ENCODE results near the gene CDC73. TPM values are rescaled to one million over a fixed set of nuclear protein-coding genes. Genes with fewer than 3 reads are reported as not detected.
A peak's percentile ranks its signal among the peaks of the same experiment; 100 is the strongest.

The CDC73 gene
- total and polyA plus RNA-seq, 9 of the 15 experiments (the other 6 are each of a cell fraction or from before 2014, with no cell fraction given), result 19.0 to 61.7 (median 30.1) TPM

DNA sequence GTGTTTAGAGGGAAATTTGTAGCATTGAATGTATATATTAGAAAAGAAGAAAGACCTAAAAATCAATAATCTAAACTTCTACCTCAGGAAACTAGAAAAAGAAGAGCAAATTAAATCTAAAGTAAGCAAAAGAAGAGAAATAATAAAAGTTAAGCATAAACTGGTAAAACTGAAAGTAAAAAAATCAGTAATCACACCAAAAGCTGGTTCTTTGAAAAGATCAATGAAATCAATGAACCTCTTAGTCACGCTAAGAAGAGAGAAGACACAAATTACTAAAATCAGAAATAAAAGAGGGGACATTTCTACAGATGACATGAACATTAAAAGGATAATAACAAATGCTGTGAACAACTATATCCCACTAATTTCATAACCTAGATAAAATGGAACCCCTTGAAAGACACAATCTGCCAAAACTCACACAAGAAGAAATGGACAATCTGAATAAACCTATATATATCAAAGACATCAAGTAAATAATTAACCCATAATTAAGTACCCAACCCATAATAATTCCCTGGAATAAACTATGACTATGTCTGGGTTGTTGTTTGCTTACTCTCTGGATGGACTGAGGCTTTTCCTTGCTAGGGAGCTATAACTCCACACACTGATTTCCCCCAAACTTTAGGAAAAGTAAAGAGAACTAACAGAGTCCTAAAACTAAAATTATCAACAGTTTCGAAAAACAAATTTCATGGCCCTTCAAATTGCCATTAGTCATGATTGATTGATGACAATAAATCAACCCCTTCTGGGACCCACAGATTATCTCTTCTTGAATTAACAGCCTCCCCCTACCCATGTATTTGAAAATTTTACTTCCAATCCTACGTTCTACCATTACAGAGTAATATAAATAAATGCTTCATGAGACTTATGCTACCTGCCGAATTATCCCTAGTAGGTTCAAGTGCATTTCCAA lies 2.8 kb upstream of the CDC73 start (continued):
- TF ChIP-seq, protein P1, sequence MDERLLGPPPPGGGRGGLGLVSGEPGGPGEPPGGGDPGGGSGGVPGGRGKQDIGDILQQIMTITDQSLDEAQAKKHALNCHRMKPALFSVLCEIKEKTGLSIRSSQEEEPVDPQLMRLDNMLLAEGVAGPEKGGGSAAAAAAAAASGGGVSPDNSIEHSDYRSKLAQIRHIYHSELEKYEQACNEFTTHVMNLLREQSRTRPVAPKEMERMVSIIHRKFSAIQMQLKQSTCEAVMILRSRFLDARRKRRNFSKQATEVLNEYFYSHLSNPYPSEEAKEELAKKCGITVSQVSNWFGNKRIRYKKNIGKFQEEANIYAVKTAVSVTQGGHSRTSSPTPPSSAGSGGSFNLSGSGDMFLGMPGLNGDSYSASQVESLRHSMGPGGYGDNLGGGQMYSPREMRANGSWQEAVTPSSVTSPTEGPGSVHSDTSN (CRISPR knock-in tag; IDR thresholded peaks at IDR 0.05; ENCODE audit: low read depth), result no peak
- TF ChIP-seq, protein P1 (tag; conservative IDR thresholded peaks at IDR 0.05; ENCODE audit: low read depth), result peak; percentile 92
- TF ChIP-seq KLF6 (CRISPR knock-in tag; IDR thresholded peaks at IDR 0.05; ENCODE audit: borderline replicate concordance) (no peak), MAFF (IDR thresholded peaks at IDR 0.05; ENCODE audit: low read length) (peak; percentile 53), ZNF316 (IDR thresholded peaks at IDR 0.05) (peak; percentile 48; the same call in 1 of the 2 replicates), CBFA2T3 (IDR thresholded peaks at IDR 0.05) (peak; percentile 39), NR3C1 (CRISPR knock-in tag; IDR thresholded peaks at IDR 0.05) (no peak), SMARCA5 (IDR thresholded peaks at IDR 0.05) (peak; percentile 73), ZNF197 (CRISPR knock-in tag; IDR thresholded peaks at IDR 0.05; ENCODE audit: low read depth) (0 out of 2 replicates have a peak, but pooled peaks have one; percentile 30), THRAP3 (IDR thresholded peaks at IDR 0.05; ENCODE audit: borderline replicate concordance) (0 out of 2 replicates have a peak, but pooled peaks have one; percentile 14), DMBX1 (CRISPR knock-in tag; IDR thresholded peaks at IDR 0.05; ENCODE audit: borderline replicate concordance) (no peak), ZNF444 (CRISPR knock-in tag; IDR thresholded peaks at IDR 0.05) (no peak), NFE2 (IDR thresholded peaks at IDR 0.05; ENCODE audit: low read depth) (0 out of 2 replicates have a peak, but pooled peaks have one; percentile 53), TARDBP (IDR thresholded peaks at IDR 0.05) (no peak), ZBTB8A (IDR thresholded peaks at IDR 0.05; ENCODE audit: partially characterized antibody) (no peak), ZNF232 (CRISPR knock-in tag; IDR thresholded peaks at IDR 0.05) (no peak)
- TF ChIP-seq, protein P2, sequence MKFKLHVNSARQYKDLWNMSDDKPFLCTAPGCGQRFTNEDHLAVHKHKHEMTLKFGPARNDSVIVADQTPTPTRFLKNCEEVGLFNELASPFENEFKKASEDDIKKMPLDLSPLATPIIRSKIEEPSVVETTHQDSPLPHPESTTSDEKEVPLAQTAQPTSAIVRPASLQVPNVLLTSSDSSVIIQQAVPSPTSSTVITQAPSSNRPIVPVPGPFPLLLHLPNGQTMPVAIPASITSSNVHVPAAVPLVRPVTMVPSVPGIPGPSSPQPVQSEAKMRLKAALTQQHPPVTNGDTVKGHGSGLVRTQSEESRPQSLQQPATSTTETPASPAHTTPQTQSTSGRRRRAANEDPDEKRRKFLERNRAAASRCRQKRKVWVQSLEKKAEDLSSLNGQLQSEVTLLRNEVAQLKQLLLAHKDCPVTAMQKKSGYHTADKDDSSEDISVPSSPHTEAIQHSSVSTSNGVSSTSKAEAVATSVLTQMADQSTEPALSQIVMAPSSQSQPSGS (CRISPR knock-in tag; IDR thresholded peaks at IDR 0.05), result no peak
- TF ChIP-seq, protein P3, sequence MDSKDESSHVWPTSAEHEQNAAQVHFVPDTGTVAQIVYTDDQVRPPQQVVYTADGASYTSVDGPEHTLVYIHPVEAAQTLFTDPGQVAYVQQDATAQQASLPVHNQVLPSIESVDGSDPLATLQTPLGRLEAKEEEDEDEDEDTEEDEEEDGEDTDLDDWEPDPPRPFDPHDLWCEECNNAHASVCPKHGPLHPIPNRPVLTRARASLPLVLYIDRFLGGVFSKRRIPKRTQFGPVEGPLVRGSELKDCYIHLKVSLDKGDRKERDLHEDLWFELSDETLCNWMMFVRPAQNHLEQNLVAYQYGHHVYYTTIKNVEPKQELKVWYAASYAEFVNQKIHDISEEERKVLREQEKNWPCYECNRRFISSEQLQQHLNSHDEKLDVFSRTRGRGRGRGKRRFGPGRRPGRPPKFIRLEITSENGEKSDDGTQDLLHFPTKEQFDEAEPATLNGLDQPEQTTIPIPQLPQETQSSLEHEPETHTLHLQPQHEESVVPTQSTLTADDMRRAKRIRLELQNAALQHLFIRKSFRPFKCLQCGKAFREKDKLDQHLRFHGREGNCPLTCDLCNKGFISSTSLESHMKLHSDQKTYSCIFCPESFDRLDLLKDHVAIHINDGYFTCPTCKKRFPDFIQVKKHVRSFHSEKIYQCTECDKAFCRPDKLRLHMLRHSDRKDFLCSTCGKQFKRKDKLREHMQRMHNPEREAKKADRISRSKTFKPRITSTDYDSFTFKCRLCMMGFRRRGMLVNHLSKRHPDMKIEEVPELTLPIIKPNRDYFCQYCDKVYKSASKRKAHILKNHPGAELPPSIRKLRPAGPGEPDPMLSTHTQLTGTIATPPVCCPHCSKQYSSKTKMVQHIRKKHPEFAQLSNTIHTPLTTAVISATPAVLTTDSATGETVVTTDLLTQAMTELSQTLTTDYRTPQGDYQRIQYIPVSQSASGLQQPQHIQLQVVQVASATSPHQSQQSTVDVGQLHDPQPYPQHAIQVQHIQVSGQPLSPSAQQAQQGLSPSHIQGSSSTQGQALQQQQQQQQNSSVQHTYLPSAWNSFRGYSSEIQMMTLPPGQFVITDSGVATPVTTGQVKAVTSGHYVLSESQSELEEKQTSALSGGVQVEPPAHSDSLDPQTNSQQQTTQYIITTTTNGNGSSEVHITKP (IDR thresholded peaks at IDR 0.05; ENCODE audit: partially characterized antibody), result peak; percentile 16
- TF ChIP-seq, protein P4, sequence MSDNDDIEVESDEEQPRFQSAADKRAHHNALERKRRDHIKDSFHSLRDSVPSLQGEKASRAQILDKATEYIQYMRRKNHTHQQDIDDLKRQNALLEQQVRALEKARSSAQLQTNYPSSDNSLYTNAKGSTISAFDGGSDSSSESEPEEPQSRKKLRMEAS (CRISPR knock-in tag; IDR thresholded peaks at IDR 0.05), result no peak
